ENCODE results near the gene CYP24A1.

GRCh38 chr20:54212871-54213270, 39.1 kb upstream of the CYP24A1 start:
- TF ChIP-seq TAF1 (IDR thresholded peaks at IDR 0.05; ENCODE audit: borderline replicate concordance, insufficient read depth, low read length) = no peak
- TF ChIP-seq SIN3A (IDR thresholded peaks at IDR 0.05; ENCODE audit: borderline replicate concordance, insufficient read depth, low read length) = no peak

Data from PFSK-1 (cell line).